ENCODE results near the gene SUCLG1.
A peak's percentile ranks its signal among the peaks of the same experiment; 100 is the strongest.
"Not testable (repeated sequence)": the region's sequence is repeated elsewhere in the genome, so short reads cannot be mapped to it uniquely, and the experiment has no call there.

SUCLG1 gene

GRCh38 chr2:84417453-84418145, 41.5 kb downstream of the SUCLG1 start:
- no peak for DNase-seq

GRCh38 chr2:84409531-84409930, 49.5 kb downstream of the SUCLG1 start:
- no peak for DNase-seq

- DNase-seq = not testable (repeated sequence)
These were observed 57.0 kb downstream of the SUCLG1 start for GRCh38 chr2:84402111-84402510.

GRCh38 chr2:84399839-84400238, 59.2 kb downstream of the SUCLG1 start:
- DNase-seq = not testable (repeated sequence)

- no peak for DNase-seq
These were observed 63.3 kb downstream of the SUCLG1 start for GRCh38 chr2:84395820-84396219.

- no peak for DNase-seq
These were observed 64.5 kb downstream of the SUCLG1 start for GRCh38 chr2:84394628-84395027.

GRCh38 chr2:84393829-84394228, 65.3 kb downstream of the SUCLG1 start:
- peak; percentile 33 for DNase-seq

GRCh38 chr2:84389794-84390193, 69.3 kb downstream of the SUCLG1 start:
- no peak for DNase-seq

GRCh38 chr2:84388921-84389490, 70.1 kb downstream of the SUCLG1 start:
- DNase-seq = no peak

- peak; percentile 17 for DNase-seq
These were observed 70.9 kb downstream of the SUCLG1 start for GRCh38 chr2:84388133-84388532.

GRCh38 chr2:84386336-84387040, 72.6 kb downstream of the SUCLG1 start:
- no peak for DNase-seq

GRCh38 chr2:84383271-84383670, 75.8 kb downstream of the SUCLG1 start:
- no peak for DNase-seq

- DNase-seq = no peak
These were observed 78.2 kb downstream of the SUCLG1 start for GRCh38 chr2:84380875-84381274.

- DNase-seq = no peak
These were observed 80.1 kb downstream of the SUCLG1 start for GRCh38 chr2:84378960-84379359.

GRCh38 chr2:84375020-84375419, 84.1 kb downstream of the SUCLG1 start:
- DNase-seq = no peak

- DNase-seq = no peak
These were observed 85.2 kb downstream of the SUCLG1 start for GRCh38 chr2:84373866-84374265.

All from kidney glomerular epithelial cell (primary cell).